ENCODE data around the gene DPY19L3. TPM values are rescaled to one million over a fixed set of nuclear protein-coding genes. Genes with fewer than 3 reads are reported as not detected.
A peak's percentile ranks its signal among the peaks of the same experiment; 100 is the strongest.

DPY19L3 gene
- total RNA-seq, 1 experiment from 2014 or later: 27.8 TPM

GRCh38 chr19:32363175-32363574 lies 42.4 kb upstream of the DPY19L3 start:
- Histone ChIP-seq H3K27me3 (ENCODE audit: control insufficient read depth, insufficient read depth, low read length) (no peaks in the 10 kb centered on the region), H3K4me1 (ENCODE audit: control insufficient read depth, insufficient read depth, low read length) (peaks cover 4% of the 10 kb centered on the region; the same call in 1 of the 2 replicates), H3K27ac (ENCODE audit: low read length) (peak overlapping the region; percentile 64), H3K4me3 (ENCODE audit: low read depth in 2 of 2, low read length in 2 of 2) (no peak overlapping the region), H3K36me3 (ENCODE audit: control insufficient read depth, insufficient read depth, low read length) (peaks cover 37% of the 10 kb centered on the region), H3K9me3 (ENCODE audit: control insufficient read depth, insufficient read depth, low read depth, low read length) (no peaks in the 10 kb centered on the region)
- in situ Hi-C loops (cut with HindIII; ENCODE audit: low pct_unique_long_range_greater_than_20kb, low sequenced_read_pairs): no loop called here
- no peak for ATAC-seq
- DNase-seq (ENCODE audit: low read depth, low spot score): no peak
- no TSS peak for BruUV-seq (replicated peaks)
- POLR2A ChIA-PET: interaction anchor here (0.6 kb wide), 1 partner anchor 11 kb away, joined by 8 read pairs; no protein-coding TSS in a partner anchor
- TF ChIP-seq TCF7L2 (IDR thresholded peaks at IDR 0.05; ENCODE audit: low read depth, low read length): no peak
- no peak for TF ChIP-seq REST (IDR thresholded peaks at IDR 0.05; ENCODE audit: insufficient read depth in 1 of 2, low read depth in 2 of 2, low read length in 1 of 2)
- TF ChIP-seq POLR2AphosphoS5 (IDR thresholded peaks at IDR 0.05; ENCODE audit: low read depth, low read length): no peak
- no peak for TF ChIP-seq CTCF (IDR thresholded peaks at IDR 0.05)
- TF ChIP-seq SIN3A (IDR thresholded peaks at IDR 0.05; ENCODE audit: borderline replicate concordance, insufficient read depth, low read depth, low read length): no peak
- CTCF ChIA-PET: no interaction called here
- intact Hi-C loops (cut with micrococcal nuclease; ENCODE audit: unreplicated experiment): no loop called here

GRCh38 chr19:32363632-32364031 lies 41.9 kb upstream of the DPY19L3 start:
- no peak overlapping the region for H3K4me3 ChIP-seq (ENCODE audit: low read depth in 2 of 2, low read length in 2 of 2)
- ChIA-PET POLR2A (interaction anchor here (0.6 kb wide), 1 partner anchor 11 kb away, joined by 8 read pairs; no protein-coding TSS in a partner anchor), CTCF (no interaction called here)
- TF ChIP-seq CTCF (IDR thresholded peaks at IDR 0.05): no peak
- TF ChIP-seq POLR2AphosphoS5 (IDR thresholded peaks at IDR 0.05; ENCODE audit: low read depth, low read length): no peak
- TF ChIP-seq REST (IDR thresholded peaks at IDR 0.05; ENCODE audit: insufficient read depth in 1 of 2, low read depth in 2 of 2, low read length in 1 of 2): no peak
- no peak for TF ChIP-seq TCF7L2 (IDR thresholded peaks at IDR 0.05; ENCODE audit: low read depth, low read length)
- TF ChIP-seq SIN3A (IDR thresholded peaks at IDR 0.05; ENCODE audit: borderline replicate concordance, insufficient read depth, low read depth, low read length): no peak
- no peaks in the 10 kb centered on the region for H3K9me3 ChIP-seq (ENCODE audit: control insufficient read depth, insufficient read depth, low read depth, low read length)
- intact Hi-C loops (cut with micrococcal nuclease; ENCODE audit: unreplicated experiment) (no loop called here), in situ Hi-C loops (cut with HindIII; ENCODE audit: low pct_unique_long_range_greater_than_20kb, low sequenced_read_pairs) (no loop called here)
- BruUV-seq (replicated peaks): no TSS peak
- no peaks in the 10 kb centered on the region for H3K27me3 ChIP-seq (ENCODE audit: control insufficient read depth, insufficient read depth, low read length)
- H3K36me3 ChIP-seq (ENCODE audit: control insufficient read depth, insufficient read depth, low read length): peaks cover 32% of the 10 kb centered on the region
- peaks cover 4% of the 10 kb centered on the region; the same call in 1 of the 2 replicates for H3K4me1 ChIP-seq (ENCODE audit: control insufficient read depth, insufficient read depth, low read length)
- DNase-seq (ENCODE audit: low read depth, low spot score): no peak
- H3K27ac ChIP-seq (ENCODE audit: low read length): peak overlapping the region; percentile 64
- no peak for ATAC-seq
